Heart left ventricle (tissue), 16 donors: ENCODE results near the gene CFAP46. TPM values are rescaled to one million over a fixed set of nuclear protein-coding genes. Genes with fewer than 3 reads are reported as not detected.

ENCODE experiments used
- ATAC-seq, 4 donors: fragments of 200-7000 bp; cut with Tn5 transposase; one replicate each; pipeline ENCODE4 v1.9.1; 2020 to 2022; ENCODE audit warnings: moderate library complexity in 4 of 4, mild to moderate bottlenecking in 3 of 4, moderate number of reproducible peaks in 1 of 4
- DNase-seq, 5 donors: peaks; one replicate each; pipeline ENCODE4 v3.0.0-alpha.2; 2020
- H3K27ac ChIP-seq, 12 donors: fragments of 200-600 bp; sonication (generic) in 4 of 12; one replicate each; pipeline versions ENCODE4 v1.5.0 to v1.8.0; 2016 to 2022; ENCODE audit warnings: mild to moderate bottlenecking in 2 of 12
- H3K27me3 ChIP-seq, 9 donors: fragments of 200-600 bp; sonication (generic) in 2 of 9; one replicate each; pipeline versions ENCODE4 v1.5.1 to v1.8.0; 2016 to 2022; ENCODE audit warnings: mild to moderate bottlenecking in 3 of 9
- H3K36me3 ChIP-seq, 9 donors: fragments of 200-600 bp; sonication (generic) in 2 of 9; one replicate each; pipeline versions ENCODE4 v1.5.0 to v1.8.0; 2018 to 2022; ENCODE audit warnings: mild to moderate bottlenecking in 2 of 9
- H3K4me1 ChIP-seq, 12 donors: fragments of 200-600 bp; sonication (generic) in 4 of 12; one replicate each; pipeline versions ENCODE4 v1.5.0 to v1.8.0; 2016 to 2022; ENCODE audit warnings: mild to moderate bottlenecking in 3 of 12
- H3K4me3 ChIP-seq, 12 donors: fragments of 200-600 bp; sonication (generic) in 4 of 12; one replicate each; pipeline versions ENCODE4 v1.5.0 to v1.8.0; 2017 to 2022; ENCODE audit warnings: mild to moderate bottlenecking in 9 of 12, moderate library complexity in 4 of 12
- H3K9me3 ChIP-seq, 12 donors: fragments of 200-600 bp; sonication (generic) in 4 of 12; one replicate each; pipeline versions ENCODE4 v1.5.0 to v1.8.0; 2016 to 2022; ENCODE audit warnings: mild to moderate bottlenecking in 1 of 12
- POLR2A ChIP-seq, 2 donors: fragments of 450-650 bp; IDR thresholded peaks; one replicate each; pipeline ENCODE4 v1.6.1; 2017; ENCODE audit warnings: antibody characterized with exemption in 2 of 2, mild to moderate bottlenecking in 2 of 2, moderate library complexity in 2 of 2
- WGBS, 4 donors: extraction: QIAGEN DNeasy Blood & Tissue Kit in 2 of 4; methylation state at CpG; one replicate each; pipeline versions ENCODE4 v1.1.5 to v1.1.7; 2013 to 2018; 5-methylcytosine and 5-hydroxymethylcytosine counted together
- intact Hi-C, 10 donors: fragments of 100-400 bp; cut with DNase I; formaldehyde crosslinking; loops; one replicate each; pipeline versions ENCODE4 v1.11.1 to v1.14.2; 2022
- polyA plus RNA-seq, 2 donors: library from polyadenylated mRNA; stranded (reverse); fragments of 200-250 nt; gene quantifications; one replicate each; pipeline ENCODE4 v1.2.3, GENCODE V29; 2013
- total RNA-seq, 9 donors: library from RNA; depleted of rRNA in 2 of 9; stranded (reverse); fragments of >200 nt in 2 of 9; fragmentation: NEBNext Ultra II Directional in 3 of 9; extraction: Animal tissue kit (Norgen Biotek cat#: 25700) in 3 of 9; gene quantifications; one replicate each; pipeline versions ENCODE4 v1.1.0 to v1.2.4, GENCODE V29; 2016 to 2023
- TF ChIP-seq, protein P1 (sequence below), 12 donors: fragments of 200-600 bp; sonication (generic) in 4 of 12; IDR thresholded peaks; one replicate each; pipeline versions ENCODE4 v1.5.0 to v1.8.0; 2018 to 2022; ENCODE audit warnings: antibody characterized with exemption in 12 of 12, mild to moderate bottlenecking in 5 of 12
- donor health status: ischemic (EF 13 %, LVEDD 7.1; RV severe dilation, severe dysfunction).
- donor health status: healthy with polysubstance abuse.
- donor health status: DM: no; HTN: yes; CAD: no.
- donor health status: DM: no; HTN: no; CAD: no.
- donor health status: ischemic (EF 25% LVEDD 6.9; RV normal size, moderate dysfunction).
- donor health status: ischemic (EF 25% LVEDD 5.7; RV mildly dilated, moderate dysfunction).
- donor health status: healthy.
- donor health status: DM: yes; HTN: yes; CAD: no.
- donor health status: ischemic (EF 35%, LVEDD 5.7; RV mildly dilated, moderate dysfunction).
- donor health status: nonischemic (EF 11% LVEDD 7.7; RV severe dilation, severe dysfunction).
- donor health status: DM: yes; HTN: yes; CAD: no.
- donor health status: PGD.
- donor health status: ischemic (EF 29% LVEDD 5.4; RV normal size, mild dysfunction).
- donor health status: nonischemic (EF 23%, LVEDD 6.1; RV moderate dilation, normal function).

CFAP46 gene
- total and polyA plus RNA-seq, 11 donors, result 0.61 to 1.8 (median 0.95) TPM

DNA sequence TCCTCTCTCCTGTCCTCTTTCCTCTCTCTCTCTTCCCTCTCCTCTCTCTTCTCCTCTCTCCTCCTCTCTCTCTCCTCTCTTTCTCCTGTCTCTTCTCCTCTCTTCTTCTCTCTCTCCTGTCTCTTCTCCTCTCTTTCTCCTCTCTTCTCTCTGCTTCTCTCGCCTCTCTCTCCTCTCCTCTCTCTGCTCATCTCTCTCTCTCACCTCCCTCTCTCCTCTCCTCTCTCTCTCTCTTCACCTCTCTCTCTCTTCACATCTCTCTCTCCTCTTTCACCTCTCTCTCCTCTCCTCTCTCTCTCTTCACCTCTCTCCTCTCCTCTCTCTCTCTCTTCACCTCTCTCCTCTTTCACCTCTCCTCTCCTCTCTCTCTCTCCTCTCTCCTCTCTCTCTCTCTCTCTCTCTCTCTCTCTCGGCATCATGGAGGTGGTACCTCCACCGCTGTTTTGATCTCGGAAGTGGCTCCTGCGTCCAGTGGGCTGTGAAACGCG is 30.1 kb downstream of the CFAP46 start:
- Histone ChIP-seq H3K36me3 (no peaks in the 10 kb centered on the region), H3K27ac (no peak overlapping the region), H3K9me3 (no peaks in the 10 kb centered on the region), H3K4me3 (no peak overlapping the region), H3K4me1 (no peaks in the 10 kb centered on the region), H3K27me3 (peaks cover 0 to 2% (median 0%) of the 10 kb centered on the region in 9 donors)
- intact Hi-C loops, result no loop called here
- ATAC-seq (no peak), DNase-seq (no peak)
- WGBS, 4 donors, result 68 to 83% (median 77%) methylated on average over 7 of the region's 7 CpGs
- TF ChIP-seq, protein P1, sequence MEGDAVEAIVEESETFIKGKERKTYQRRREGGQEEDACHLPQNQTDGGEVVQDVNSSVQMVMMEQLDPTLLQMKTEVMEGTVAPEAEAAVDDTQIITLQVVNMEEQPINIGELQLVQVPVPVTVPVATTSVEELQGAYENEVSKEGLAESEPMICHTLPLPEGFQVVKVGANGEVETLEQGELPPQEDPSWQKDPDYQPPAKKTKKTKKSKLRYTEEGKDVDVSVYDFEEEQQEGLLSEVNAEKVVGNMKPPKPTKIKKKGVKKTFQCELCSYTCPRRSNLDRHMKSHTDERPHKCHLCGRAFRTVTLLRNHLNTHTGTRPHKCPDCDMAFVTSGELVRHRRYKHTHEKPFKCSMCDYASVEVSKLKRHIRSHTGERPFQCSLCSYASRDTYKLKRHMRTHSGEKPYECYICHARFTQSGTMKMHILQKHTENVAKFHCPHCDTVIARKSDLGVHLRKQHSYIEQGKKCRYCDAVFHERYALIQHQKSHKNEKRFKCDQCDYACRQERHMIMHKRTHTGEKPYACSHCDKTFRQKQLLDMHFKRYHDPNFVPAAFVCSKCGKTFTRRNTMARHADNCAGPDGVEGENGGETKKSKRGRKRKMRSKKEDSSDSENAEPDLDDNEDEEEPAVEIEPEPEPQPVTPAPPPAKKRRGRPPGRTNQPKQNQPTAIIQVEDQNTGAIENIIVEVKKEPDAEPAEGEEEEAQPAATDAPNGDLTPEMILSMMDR (IDR thresholded peaks at IDR 0.05), result no peak
- TF ChIP-seq POLR2A (IDR thresholded peaks at IDR 0.05), result no peak

DNA sequence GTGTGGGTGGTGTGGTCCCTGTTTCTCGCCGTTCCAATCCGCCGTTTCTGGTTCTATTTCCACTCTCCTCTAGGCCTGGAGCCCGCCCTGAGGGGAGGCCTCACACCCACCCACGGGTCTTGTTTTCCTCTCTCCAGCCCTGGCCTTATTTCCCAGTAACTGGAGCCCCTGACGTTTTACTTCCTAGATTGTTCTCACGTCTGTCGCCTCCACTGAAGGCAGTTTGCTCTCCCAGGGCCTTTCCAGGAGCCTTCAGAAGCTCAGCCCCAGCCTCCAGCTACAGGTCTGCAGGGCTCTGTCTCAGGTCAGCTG is 30.6 kb downstream of the CFAP46 start:
- intact Hi-C loops, result no loop called here
- ATAC-seq (peak in 1 of 4 donors; percentile 59), DNase-seq (peak in 1 of 5 donors; percentile 24)
- peaks cover 0 to 2% (median 0%) of the 10 kb centered on the region in 9 donors for H3K27me3 ChIP-seq
- no peak for TF ChIP-seq POLR2A (IDR thresholded peaks at IDR 0.05)
- TF ChIP-seq, protein P1 (IDR thresholded peaks at IDR 0.05), result no peak
- peak overlapping the region in 2 of 12 donors; percentile 14 to 17 for H3K27ac ChIP-seq
- no peaks in the 10 kb centered on the region for H3K9me3 ChIP-seq
- 49 to 57% (median 54%) methylated on average over 9 of the region's 9 CpGs for WGBS, 4 donors
- no peaks in the 10 kb centered on the region for H3K36me3 ChIP-seq
- no peak overlapping the region for H3K4me3 ChIP-seq
- H3K4me1 ChIP-seq, result no peaks in the 10 kb centered on the region

DNA sequence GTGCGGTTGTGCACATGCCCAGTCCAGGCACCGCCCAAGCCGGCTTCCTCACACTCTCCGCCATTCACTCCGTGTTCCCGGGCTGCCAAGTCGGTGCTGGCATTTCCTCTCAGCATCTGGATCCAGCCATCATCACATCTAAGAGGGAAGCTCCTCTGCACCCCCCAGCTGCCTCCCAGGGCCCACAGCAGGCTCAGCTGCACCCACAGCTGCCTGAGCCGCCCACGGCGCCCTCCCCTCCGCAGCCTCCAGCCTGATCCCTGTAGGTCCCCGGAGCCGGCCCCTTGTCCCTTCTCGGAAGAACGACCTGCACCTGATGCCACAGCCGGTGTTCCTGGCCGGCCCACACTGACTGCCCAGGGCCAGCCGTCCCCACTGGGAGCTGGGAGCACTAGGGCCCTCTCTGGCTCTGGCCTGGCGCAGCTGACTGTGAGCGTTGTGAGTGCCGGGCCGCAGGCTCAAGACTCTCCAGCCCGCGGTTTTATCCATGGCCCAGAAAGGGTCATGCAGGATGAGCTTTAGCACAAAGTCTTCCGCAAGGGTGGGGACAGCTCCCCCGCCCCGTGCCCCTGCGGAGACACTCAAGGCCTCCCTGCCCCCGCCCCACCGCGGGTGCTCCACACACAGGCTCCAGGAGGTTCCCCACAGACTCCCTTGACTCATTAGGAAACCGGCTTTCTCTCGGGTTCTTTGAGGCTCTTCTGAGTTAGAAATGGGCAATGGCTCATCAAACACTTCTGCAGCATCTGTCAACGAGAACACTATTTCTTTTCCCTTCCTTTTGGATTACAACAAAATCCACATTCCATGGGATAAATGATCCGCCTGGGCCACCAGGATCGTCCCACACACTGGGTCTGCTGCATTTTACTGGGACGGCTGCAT is 31.2 kb downstream of the CFAP46 start:
- no peaks in the 10 kb centered on the region for H3K9me3 ChIP-seq
- WGBS, 4 donors, result 63 to 72% (median 65%) methylated on average over 25 to 37 of the region's 37 CpGs
- ATAC-seq, result peak in 1 of 4 donors; percentile 14
- H3K4me1 ChIP-seq, result no peaks in the 10 kb centered on the region
- peak overlapping the region in 2 of 12 donors; percentile 14 to 17 for H3K27ac ChIP-seq
- peaks cover 0 to 2% (median 0%) of the 10 kb centered on the region in 9 donors for H3K27me3 ChIP-seq
- no peak overlapping the region for H3K4me3 ChIP-seq
- intact Hi-C loops, result no loop called here
- no peaks in the 10 kb centered on the region for H3K36me3 ChIP-seq
- peak in 1 of 5 donors; percentile 48 for DNase-seq
- TF ChIP-seq, protein P1 (IDR thresholded peaks at IDR 0.05), result no peak
- no peak for TF ChIP-seq POLR2A (IDR thresholded peaks at IDR 0.05)

DNA sequence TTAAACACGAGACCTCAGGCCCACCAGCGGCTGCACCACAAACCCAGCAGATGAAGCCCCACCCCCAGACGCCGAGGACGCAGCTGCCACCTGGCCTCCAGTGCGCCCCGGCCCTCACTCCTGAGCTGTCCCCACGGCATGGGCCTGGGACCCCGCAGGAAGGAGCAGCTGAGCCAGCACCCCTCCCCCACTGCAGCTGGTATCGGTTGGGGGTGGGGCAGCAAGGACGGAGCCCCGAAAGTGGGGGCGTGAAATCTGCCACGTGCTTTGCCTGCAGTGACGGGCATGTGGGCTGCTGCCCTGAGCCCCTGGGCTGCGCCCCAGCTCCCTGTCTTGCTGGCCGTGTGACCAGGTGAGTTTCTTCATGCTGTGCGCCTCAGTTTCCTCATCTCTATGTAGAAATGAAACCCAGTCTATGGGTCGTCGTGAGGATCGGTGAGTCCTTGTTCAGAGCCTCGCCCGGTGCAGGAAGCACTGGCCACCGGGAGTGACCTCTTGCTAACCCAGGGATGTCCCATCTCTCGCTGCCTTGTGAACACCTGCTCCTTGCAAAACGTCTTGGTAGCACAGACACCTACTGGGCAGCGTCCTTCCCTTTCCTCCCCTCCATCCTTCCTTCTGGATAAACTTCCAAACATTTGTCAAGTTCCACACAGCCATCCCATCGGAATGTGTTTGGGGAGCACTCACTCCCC is 32.0 kb downstream of the CFAP46 start:
- ATAC-seq, result no peak
- Histone ChIP-seq H3K27me3 (no peaks in the 10 kb centered on the region), H3K4me1 (no peaks in the 10 kb centered on the region), H3K9me3 (peaks cover 0 to 6% (median 0%) of the 10 kb centered on the region in 12 donors), H3K36me3 (no peaks in the 10 kb centered on the region), H3K4me3 (no peak overlapping the region), H3K27ac (no peak overlapping the region)
- intact Hi-C loops, result no loop called here
- 82 to 86% (median 84%) methylated on average over 13 to 28 of the region's 28 CpGs for WGBS, 4 donors
- peak in 2 of 5 donors; percentile 19 to 24 for DNase-seq
- TF ChIP-seq POLR2A (IDR thresholded peaks at IDR 0.05), result no peak
- TF ChIP-seq, protein P1 (IDR thresholded peaks at IDR 0.05), result no peak
